Measurements from ENCODE around the gene EDA2R.

Gene EDA2R, protein sequence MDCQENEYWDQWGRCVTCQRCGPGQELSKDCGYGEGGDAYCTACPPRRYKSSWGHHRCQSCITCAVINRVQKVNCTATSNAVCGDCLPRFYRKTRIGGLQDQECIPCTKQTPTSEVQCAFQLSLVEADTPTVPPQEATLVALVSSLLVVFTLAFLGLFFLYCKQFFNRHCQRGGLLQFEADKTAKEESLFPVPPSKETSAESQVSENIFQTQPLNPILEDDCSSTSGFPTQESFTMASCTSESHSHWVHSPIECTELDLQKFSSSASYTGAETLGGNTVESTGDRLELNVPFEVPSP

DNA sequence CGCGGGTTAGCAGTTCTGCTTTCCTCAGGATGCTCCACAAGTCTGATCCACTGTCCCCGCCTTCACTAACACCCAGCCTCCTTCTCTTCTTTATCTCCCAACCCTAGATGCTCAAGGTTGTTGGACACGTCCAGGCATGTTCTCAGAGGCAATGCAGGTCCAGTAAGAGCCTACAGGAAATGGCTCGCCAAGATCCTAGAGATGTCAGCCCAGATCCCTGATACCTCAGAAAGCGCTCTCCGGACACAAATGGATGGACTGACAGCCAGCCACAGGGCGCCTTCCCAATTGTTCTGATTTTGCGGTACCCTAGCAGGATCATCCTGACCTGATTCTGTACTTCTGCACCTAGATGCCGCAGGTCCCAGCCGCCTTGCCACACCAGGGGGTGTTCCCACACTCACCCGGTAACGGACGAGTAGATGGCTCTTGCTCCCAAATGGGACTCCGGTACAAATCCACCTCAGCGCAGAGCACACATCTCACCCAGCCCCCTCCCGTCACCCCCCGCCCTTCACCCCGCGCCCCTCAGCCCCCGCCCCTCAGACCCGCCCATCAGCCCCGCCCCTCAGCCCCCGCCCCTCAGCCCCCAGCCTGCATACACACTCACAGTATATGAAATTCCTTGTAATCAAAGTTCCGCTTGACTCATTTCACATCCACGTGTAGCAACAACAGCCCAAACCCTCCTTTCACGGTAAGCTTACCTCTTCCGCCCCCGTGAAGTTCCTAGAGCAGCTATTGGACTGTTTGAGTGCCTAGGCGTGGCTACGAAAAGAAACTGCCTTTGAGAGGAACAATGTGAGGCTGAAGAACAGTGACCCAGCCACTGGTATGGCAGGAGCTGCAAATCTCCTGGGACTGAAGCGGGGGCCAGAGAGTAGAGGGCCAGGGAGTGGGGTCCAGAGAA is at the start of gene EDA2R:
TSS of gene EDA2R (minus strand) at position 488 of the 910 bp plus-strand sequence. CDS start 23,058 bp downstream, outside the sequence.
- DNase-seq (ENCODE audit: low spot score): peak; percentile 59

DNA sequence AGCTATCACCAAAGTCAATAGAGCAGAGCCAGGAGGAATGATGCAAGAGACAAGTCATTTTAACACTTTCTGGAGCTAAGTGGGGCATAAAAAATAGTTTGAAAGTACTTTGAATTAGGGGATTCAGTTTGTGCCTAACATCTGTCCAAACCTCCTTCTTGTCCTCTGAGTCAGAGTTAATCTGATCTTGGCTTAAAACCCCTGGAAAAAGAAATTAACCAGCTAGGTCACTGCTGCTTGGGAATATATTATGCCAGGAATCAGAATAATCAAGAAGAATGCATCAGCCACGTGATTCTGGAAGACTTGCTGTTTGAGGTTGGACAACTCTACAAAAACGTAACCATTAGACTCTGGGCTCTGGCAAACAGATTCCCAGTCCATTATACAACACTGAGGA is 45.3 kb upstream of the EDA2R start:
- DNase-seq (ENCODE audit: low spot score): no peak

DNA sequence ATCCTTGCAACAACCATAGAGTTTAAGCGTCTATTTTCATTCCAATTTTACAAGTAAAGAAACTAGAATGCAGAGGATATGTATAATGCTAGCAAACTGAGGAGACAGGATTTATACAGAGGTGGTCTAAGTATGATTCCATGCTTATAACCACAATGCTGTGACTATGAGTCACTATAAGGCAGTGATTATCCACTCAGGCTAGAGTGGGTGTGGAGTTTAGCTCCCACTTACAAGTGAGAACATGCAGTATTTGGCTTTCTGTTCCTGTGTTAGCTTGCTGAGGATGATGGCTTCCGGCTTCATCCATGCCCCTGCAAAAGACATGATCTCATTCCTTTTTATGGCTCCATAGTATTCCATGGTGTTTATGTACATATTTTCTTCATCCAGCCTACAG is 41.6 kb upstream of the EDA2R start:
- no peak for DNase-seq (ENCODE audit: low spot score)

DNA sequence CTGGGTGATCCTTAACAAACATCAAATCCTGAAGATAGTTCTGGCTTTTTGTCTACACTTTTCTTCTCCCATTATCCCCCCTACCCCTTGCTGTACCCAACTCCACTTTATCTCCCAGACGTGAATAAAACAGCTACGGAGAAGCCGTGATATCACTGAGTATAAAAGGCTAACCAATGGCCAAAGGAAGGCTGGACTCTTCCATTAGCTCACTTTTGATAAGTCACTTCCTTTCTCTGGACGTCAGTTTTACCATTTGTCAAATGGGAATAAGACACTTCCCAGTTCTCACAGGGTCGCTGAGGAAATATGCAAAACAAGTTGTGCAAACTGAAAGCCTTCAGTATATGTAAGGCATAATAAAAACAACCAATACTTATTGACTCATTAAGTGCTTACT is 38.6 kb upstream of the EDA2R start:
- no peak for DNase-seq (ENCODE audit: low spot score)

DNA sequence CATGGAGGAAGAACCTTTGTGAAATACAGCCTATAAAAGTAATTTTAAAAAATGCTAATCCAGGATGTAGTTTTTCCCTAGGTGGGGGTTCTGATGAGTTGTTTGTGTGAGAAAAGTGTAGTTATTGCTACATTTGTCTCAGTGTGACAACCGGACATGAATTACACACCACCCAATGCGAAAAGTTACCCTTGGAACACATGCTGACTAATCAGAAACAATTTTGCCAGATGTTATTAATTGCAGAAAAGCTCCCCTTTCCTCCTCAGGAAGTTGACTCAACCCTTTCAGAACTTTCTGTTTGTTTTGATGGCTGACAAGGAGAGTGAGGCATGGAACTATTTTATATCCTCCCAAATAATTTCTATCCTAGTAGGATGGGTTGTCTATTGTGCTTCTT is 38.1 kb upstream of the EDA2R start:
- no peak for DNase-seq (ENCODE audit: low spot score)

DNA sequence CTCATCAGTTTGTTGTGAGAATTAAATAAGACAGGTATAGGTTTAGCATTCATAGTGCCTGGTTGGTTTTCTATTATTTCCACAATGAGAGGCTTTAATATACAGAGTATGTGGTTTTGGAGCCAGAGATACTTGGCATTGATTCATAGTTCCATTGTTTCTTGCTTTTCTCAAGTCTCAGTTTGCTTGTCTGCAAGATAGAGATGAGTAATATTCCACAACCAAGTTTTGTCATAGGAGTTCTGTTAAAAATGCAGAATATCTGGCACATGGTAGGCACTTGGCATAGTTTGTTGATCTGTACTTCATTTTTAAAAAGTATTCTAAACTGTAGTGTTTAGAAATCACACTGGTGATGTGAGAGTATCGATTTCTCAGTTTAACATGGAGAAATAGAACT is 37.5 kb upstream of the EDA2R start:
- no peak for DNase-seq (ENCODE audit: low spot score)

DNA sequence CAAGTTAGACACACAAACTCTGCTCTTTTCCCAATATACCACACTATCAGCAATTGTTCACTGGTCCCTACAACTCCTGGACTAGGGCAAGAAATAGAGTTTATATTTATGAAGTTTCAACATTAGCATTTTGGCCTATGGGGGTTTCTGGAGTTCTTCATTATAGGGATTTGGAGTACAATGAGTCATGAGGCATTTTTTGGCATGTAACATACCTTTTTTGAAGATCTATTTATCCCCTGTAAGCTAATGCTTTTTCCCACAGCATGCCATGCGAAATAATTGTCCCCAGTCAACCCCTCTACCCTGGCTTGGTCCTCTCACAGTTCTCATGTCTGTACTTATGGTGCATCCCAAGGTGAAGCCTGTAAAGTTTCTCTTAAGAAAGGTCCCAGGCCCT is 36.7 kb upstream of the EDA2R start:
- DNase-seq (ENCODE audit: low spot score): no peak

DNA sequence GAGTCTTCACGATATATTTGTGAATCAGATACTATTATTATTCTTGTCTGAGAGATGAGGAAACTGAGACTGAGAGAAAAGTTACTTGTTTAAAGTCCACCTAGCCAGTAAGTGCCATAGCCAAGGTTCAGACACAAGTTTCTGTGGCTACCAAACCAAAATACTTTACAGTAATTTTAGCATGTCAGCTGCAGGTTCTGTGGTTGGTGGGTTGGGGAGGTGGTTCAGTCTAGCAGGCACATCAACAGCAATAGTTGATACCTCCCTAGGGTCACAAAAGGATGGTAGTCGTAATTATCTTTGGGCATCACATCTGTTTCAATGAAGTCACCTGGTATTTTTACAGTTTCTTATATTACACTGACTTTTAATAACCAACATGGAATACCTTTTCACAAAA is 35.6 kb upstream of the EDA2R start:
- no peak for DNase-seq (ENCODE audit: low spot score)

DNA sequence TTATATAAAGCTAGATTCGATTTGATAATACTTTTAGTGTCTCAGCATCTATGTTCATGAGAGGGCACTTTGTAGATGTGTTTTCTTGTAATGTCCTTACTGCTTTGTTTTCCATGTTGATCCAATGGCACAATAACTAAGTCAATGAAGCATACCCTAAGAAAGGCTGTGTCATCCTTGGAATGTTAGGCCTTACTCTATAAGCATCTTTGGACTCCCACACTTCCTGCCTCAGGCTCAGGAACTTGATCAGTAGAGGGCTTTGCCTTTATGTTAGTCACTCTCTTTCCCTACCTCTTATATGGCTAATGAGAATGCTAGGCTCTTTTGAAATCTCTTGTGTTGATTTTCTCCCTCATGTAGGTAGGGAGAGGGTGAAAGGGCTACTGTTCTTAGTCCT is 33.2 kb upstream of the EDA2R start:
- no peak for DNase-seq (ENCODE audit: low spot score)

DNA sequence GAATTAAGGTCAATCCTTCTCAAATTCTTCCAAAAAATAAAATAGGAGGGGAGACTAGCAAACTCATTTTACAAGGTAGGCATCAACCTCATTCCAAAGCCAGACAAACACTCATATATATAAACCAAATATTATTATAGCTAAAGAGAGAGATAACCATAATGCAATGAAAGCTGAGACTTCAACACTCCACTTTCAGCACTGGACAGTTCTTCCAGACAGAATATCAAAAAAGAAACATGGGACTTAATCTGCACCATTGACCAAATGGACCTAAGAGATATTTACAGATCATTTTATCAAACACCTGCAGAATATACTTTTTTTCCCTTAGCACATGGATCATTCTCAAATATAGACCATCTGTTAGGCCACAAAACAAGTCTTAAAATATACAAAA is 15.5 kb upstream of the EDA2R start:
- no peak for DNase-seq (ENCODE audit: low spot score)

DNA sequence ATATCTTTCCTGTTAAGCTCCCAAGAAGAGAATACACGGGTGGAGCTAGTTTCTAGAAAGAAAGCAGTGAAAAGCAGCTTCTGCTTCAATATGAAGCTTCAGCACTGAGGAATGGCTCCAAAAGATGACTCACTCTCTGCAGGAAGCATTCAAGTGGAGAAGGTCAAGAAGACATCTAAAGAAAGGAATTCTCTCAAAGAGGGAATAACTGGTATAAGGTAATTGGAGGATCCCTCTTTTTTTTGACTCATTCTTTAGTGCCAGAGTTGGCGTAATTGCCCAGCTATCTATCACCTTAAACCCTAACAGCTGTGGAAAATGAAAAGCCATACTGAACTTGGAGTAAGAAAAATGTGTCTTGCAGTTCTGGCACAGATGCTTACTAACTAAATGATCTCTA is 3.5 kb downstream of the EDA2R start:
- no peak for DNase-seq (ENCODE audit: low spot score)

DNA sequence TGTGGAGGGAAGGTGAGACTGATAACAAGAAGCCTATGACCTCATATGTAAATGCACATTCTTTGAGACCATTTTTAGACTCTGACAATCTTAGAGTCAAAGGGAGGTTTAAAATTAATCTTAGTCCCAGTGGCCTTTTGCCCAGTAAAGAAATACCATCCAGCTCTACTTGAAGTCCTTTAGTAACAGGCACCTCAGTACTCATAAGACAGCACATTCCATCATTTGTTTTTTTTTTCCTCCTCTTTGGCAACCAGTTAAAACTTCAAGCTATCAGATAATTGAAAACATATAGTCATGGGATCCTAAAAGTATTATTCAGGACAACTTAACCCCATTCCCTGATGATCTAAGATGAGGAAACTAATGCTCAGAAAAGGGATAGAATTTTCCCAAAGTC is 4.6 kb downstream of the EDA2R start:
- no peak for DNase-seq (ENCODE audit: low spot score)

DNA sequence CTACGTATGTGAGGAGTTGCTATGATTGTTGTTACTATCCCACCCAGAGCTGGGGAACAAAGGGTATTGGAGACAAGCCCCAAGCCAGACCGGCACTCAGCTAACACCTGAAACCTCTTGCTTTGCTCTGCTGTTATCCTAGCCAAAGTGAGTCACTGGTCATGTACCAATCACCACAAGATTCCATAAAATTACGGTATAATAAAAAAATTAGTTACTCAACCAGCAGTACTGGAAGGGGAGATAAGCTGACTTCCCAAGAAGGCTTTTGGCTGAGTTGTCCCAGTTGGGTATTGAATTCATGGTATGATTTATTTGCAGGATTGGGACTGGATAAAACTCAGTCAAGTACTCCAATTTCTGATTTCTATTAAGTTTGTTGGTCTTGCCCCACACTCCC is 5.3 kb downstream of the EDA2R start:
- no peak for DNase-seq (ENCODE audit: low spot score)

DNA sequence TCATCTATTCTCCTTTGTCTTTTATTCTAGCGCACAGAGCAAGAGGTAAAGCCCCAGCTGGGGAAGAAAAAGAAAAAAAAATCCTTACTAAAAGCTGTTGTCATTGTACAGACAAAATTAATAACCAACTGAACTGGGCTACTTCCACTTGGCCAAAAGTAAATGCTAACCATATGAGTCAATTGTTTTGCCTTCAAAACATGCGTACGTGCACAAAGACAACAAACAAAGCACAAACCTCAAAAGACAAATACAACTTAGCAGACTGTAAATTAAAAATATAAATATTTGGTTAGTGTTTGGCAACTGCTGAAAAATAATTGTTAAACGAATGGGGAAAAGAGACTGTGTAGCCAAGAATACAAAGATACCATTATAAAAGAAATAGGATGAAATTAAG is 5.9 kb downstream of the EDA2R start:
- no peak for DNase-seq (ENCODE audit: low spot score)

DNA sequence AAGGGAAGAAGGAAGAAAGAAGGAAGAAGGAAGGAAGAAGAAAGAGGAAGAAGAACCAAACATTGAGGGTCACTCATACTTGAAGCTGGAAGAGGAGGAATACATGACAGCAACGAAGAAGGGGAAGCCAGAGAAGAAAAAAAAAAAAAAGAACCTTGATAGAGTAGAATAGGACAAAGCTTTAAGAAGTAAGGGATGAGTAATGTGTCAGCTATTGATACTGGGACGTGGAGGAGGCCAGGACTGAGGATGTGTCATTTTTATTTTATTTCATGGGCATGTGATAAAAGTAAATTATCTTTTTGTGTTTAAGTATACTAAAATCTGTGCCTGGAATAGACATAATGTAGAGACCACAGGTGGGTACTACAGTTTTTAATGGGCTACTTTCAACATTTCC is 6.4 kb downstream of the EDA2R start:
- no peak for DNase-seq (ENCODE audit: low spot score)

DNA sequence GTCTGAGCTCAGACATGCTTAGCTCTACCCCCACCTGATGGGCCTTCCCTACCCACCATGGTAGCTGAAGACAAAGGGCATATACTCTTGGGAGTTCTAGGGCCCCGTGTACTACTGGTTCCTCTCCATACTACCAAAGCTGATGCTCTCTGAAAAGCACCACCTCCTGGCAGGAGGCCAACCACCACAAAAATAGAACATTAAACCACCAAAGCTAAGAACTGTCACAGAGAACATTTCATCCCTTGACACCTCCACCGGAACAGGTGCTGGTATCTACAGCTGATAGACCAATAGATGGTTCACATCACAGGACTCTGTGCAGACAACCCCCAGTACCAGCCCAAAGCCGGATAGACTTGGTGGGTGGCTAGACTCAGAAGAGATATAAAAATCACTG is 13.4 kb downstream of the EDA2R start:
- no peak for DNase-seq (ENCODE audit: low spot score)

DNA sequence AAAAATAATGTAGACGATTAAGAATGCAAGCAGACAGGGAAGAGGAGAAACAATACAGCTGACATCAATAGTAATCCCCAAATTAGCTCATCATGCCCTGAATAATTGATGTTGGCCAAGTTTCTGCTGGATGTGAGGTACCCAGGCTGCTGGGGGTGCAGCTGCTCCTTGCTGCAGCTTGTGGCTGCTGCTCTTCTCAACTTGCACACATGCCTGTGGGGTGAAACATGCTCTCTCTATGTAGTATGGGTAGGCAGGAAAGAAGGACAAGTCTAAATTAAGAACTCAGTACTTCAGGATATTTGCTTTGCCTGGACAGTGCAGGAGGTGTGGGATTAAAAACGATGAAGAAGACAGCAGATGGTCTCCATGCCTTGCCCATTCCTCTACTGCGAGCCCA is 16.7 kb downstream of the EDA2R start:
- no peak for DNase-seq (ENCODE audit: low spot score)

DNA sequence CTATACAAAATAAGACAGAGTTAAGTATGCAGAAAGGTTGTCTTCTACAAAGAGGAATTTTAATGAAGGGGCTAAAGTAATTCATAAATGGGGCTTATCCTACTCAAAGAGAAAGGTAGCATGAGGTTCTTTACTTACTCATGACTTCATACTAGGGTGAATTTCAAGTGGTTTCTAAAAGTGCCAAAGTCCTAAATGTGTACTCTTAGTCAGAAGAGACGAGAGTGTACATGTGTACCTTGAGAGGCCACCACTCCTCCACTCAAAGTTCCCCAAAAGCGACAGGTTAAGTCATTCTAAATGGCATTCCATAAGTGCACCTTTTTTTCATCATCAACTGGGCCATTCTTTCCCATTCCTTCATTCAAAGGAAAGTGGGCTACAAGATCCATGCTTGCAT is 21.9 kb downstream of the EDA2R start:
- no peak for DNase-seq (ENCODE audit: low spot score)

DNA sequence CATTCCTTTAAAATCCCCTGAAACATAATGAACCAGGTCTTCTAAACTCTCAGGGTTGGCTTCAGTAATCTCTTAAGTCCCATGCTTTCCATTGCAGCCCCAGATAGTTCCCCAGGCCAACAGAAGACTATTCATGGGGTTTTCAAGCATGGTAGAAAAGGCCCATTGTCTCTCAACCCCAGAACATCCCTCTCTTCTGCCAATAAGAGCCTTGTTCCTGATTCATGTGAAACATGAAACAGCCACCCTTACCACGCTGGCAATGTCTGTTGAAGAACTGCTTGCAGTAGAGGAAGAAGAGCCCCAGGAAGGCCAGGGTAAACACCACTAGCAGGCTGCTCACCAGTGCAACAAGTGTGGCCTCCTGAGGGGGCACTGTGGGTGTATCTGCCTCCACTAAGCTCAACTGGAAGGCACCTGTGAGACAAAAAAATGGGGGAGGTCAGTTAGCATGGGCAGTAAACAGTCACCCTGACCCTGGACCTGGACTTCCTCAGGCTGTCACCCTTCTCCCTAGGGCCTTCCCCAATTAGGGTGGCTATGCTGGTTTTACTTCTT is 36.4 kb downstream of the EDA2R start:
- no peak for DNase-seq (ENCODE audit: low spot score)

DNA sequence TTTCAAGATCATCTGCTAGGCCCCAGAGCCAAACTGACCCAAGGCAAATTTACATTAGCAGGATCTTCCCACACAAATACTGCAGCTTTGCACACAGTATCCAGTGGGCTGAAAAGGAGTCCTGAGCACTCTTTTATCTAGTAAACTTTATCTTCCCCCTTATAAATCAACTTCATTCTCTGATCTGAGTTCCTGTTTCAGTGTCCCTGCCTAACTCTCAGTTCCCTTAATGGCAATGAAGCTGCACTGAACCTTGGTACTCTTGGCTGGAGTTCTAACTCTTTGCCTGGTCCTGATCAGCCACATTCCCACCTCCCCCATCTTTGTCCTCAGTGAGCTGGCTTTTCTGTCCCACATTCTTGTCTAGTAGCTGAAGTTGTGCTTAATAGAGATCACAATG is 37.4 kb downstream of the EDA2R start:
- DNase-seq (ENCODE audit: low spot score): no peak

DNA sequence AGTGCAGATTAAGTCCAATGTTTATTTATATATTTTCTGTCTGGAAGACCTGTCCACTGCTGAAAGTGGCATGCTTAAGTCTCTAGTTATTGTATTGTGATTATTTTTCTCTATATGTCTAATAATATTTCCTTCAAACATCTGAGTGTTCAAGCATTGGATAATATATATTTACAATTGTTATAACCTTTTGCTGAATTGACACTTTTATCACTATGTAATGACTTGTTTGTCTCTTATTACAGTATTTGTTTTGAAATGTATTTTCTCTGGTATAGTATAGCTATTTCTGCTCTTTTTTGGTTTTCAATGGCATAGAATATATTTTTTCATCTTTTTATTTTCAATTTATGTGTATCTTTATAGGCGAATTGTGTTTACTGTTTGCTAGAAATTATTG is 59.7 kb downstream of the EDA2R start:
- no peak for DNase-seq (ENCODE audit: low spot score)

DNA sequence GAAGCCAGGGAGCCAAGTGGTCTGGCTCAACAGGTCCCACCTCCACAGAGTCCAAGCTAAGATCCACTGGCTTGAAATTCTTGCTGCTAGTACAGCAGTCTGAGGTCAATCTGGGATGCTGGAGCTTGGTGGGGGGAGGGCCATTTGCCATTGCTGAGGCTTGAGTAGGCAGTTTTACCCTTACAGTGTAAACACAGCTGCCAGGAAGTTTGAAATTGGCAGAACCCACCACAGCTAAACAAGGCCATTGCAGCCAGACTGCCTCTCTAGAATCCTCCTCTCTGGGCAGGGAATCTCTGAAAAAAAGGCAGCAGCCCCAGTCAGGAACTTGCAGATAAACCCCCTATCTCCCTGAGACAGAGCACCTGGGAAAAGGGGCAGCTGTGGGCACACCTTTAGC is 84.9 kb downstream of the EDA2R start:
- DNase-seq (ENCODE audit: low spot score): no peak

DNA sequence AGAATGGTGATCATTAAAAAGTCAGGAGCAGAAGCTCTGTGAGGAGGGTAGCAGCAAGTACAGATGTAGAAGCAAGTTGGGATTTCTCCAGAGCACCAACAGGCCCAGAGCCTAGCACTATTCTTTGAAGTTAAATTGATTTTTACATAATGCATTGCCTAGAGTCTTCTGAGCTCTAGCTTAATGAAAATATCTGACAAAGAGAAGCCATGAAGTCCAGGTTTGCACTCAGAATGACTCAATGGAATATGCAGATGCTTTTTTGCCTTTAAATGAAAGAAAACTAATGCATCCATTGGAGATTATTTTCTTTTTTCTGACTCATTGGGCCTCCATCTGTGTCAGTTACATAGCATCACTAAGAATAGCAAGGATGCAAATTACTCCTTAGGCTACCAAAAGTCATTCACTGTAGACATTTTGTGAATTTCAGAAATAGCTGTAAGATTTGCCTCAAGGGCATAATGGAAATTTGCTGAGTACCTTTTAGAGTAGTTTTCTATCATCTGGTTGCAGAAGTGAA is 91.0 kb downstream of the EDA2R start:
- no peak for DNase-seq (ENCODE audit: low spot score)
